Astrocyte (in vitro differentiated cells and primary cell): ENCODE results near the gene PTPRF. TPM values are rescaled to one million over a fixed set of nuclear protein-coding genes. Genes with fewer than 3 reads are reported as not detected.

Source experiments
- DNase-seq: peaks from one replicate; pipeline ENCODE4 v3.0.0-alpha.2; 2010; ENCODE audit warnings: low read depth
- FAIRE-seq: peaks from 2 replicates; lab custom pipeline; 2011; peaks lifted over from hg19 to GRCh38; lab: Jason Lieb, UNC
- H2AFZ ChIP-seq: 2 replicates; pipeline ENCODE4 v1.6.0; 2012; ENCODE audit warnings: low read depth, low read length, inconsistent platforms
- H3K27ac ChIP-seq: 2 replicates; pipeline ENCODE4 v1.5.1; 2011; ENCODE audit warnings: low read depth, low read length, inconsistent platforms
- H3K27me3 ChIP-seq: 2 replicates; pipeline ENCODE4 v1.6.0; 2011; ENCODE audit warnings: low read length, inconsistent platforms; ENCODE audit not compliant: insufficient read depth
- H3K36me3 ChIP-seq: 2 replicates; pipeline ENCODE4 v1.5.1; 2011; ENCODE audit warnings: low read length, inconsistent platforms; ENCODE audit not compliant: insufficient read depth
- H3K4me1 ChIP-seq: 2 replicates; pipeline ENCODE4 v1.5.1; 2011; ENCODE audit warnings: low read length, inconsistent platforms; ENCODE audit not compliant: insufficient read depth
- H3K4me2 ChIP-seq: 2 replicates; pipeline ENCODE4 v1.6.0; 2012; ENCODE audit warnings: low read length, inconsistent platforms
- H3K4me3 ChIP-seq: 2 replicates; pipeline ENCODE4 v1.5.1; 2011; ENCODE audit warnings: low read depth, mild to moderate bottlenecking, low read length, inconsistent platforms; ENCODE audit not compliant: insufficient read depth
- H3K79me2 ChIP-seq: 2 replicates; pipeline ENCODE4 v1.6.0; 2012; ENCODE audit warnings: mild to moderate bottlenecking, low read length, inconsistent platforms; ENCODE audit not compliant: insufficient read depth
- H3K9ac ChIP-seq: 2 replicates; pipeline ENCODE4 v1.6.0; 2012; ENCODE audit warnings: mild to moderate bottlenecking, low read length, inconsistent platforms
- H3K9me3 ChIP-seq: 2 replicates; pipeline ENCODE4 v1.5.1; 2012; ENCODE audit warnings: low read depth, mild to moderate bottlenecking, low read length, inconsistent platforms; ENCODE audit not compliant: insufficient read depth
- H4K20me1 ChIP-seq: 2 replicates; pipeline ENCODE4 v1.6.0; 2012; ENCODE audit warnings: low read length, inconsistent platforms; ENCODE audit not compliant: insufficient read depth
- H3K27ac Mint-ChIP-seq: one replicate; pipeline ENCODE4 v1.8.0; 2021; ENCODE audit warnings: mild to moderate bottlenecking, mixed read lengths; ENCODE audit not compliant: unreplicated experiment
- H3K27me3 Mint-ChIP-seq: one replicate; pipeline ENCODE4 v1.8.0; 2021; ENCODE audit warnings: low read depth, mixed read lengths; ENCODE audit not compliant: unreplicated experiment
- H3K36me3 Mint-ChIP-seq: one replicate; pipeline ENCODE4 v1.8.0; 2021; ENCODE audit warnings: low read depth, mixed read lengths; ENCODE audit not compliant: unreplicated experiment
- H3K4me1 Mint-ChIP-seq: one replicate; pipeline ENCODE4 v1.8.0; 2021; ENCODE audit warnings: low read depth, mixed read lengths; ENCODE audit not compliant: unreplicated experiment
- H3K4me3 Mint-ChIP-seq: one replicate; pipeline ENCODE4 v1.8.0; 2021; ENCODE audit warnings: mild to moderate bottlenecking, moderate library complexity, mixed read lengths; ENCODE audit not compliant: unreplicated experiment
- H3K9me3 Mint-ChIP-seq: one replicate; pipeline ENCODE4 v1.8.0; 2021; ENCODE audit warnings: mild to moderate bottlenecking, mixed read lengths; ENCODE audit not compliant: unreplicated experiment
- CTCF ChIP-seq: IDR thresholded peaks from 2 replicates; pipeline ENCODE4 v1.5.1; 2011; ENCODE audit warnings: low read depth, mild to moderate bottlenecking, inconsistent platforms, low read length, moderate library complexity; ENCODE audit not compliant: insufficient read depth
- EZH2 ChIP-seq: IDR thresholded peaks from 2 replicates; pipeline ENCODE4 v1.6.1; 2012; ENCODE audit warnings: mild to moderate bottlenecking, low read length, inconsistent platforms; ENCODE audit not compliant: insufficient read depth
- total RNA-seq: library from RNA; stranded (reverse); gene quantifications from 2 replicates; pipeline ENCODE4 v1.2.1, GENCODE V29; 2021

Gene PTPRF
- total RNA-seq, 1 donor from 2014 or later, result 275 TPM

- Histone ChIP-seq H3K36me3 (no peaks in the 10 kb centered on the region), H3K9ac (no peak overlapping the region), H3K79me2 (peaks cover 29% of the 10 kb centered on the region), H3K9me3 (no peaks in the 10 kb centered on the region), H4K20me1 (peaks cover 25% of the 10 kb centered on the region), H3K4me2 (no peak overlapping the region), H3K4me1 (peaks cover 14% of the 10 kb centered on the region), H3K27ac (no peak overlapping the region), H3K27me3 (no peaks in the 10 kb centered on the region), H3K4me3 (no peak overlapping the region), H2AFZ (no peak overlapping the region)
- Mint-ChIP-seq H3K27ac (peak overlapping the region; percentile 98), H3K4me1 (peaks cover 16% of the 10 kb centered on the region), H3K27me3 (no peaks in the 10 kb centered on the region), H3K36me3 (peaks cover 3% of the 10 kb centered on the region), H3K4me3 (peak overlapping the region; percentile 100), H3K9me3 (no peaks in the 10 kb centered on the region)
- no peak for FAIRE-seq
- no peak for DNase-seq
- TF ChIP-seq CTCF (no peak), EZH2 (no peak)
Measured at GRCh38 chr1:43648221-43648847, 117.7 kb downstream of the PTPRF start.

GRCh38 chr1:43648876-43649477, 118.3 kb downstream of the PTPRF start:
- Histone ChIP-seq H3K4me3 (peak overlapping the region; percentile 97), H3K4me2 (peak overlapping the region; percentile 95), H3K4me1 (peaks cover 17% of the 10 kb centered on the region), H3K27me3 (no peaks in the 10 kb centered on the region), H2AFZ (peak overlapping the region; percentile 76), H3K79me2 (peaks cover 35% of the 10 kb centered on the region), H3K9ac (peak overlapping the region; percentile 88), H4K20me1 (peaks cover 32% of the 10 kb centered on the region), H3K9me3 (no peaks in the 10 kb centered on the region), H3K36me3 (peaks cover 6% of the 10 kb centered on the region), H3K27ac (peak overlapping the region; percentile 93)
- peak overlapping the region; percentile 98 for H3K27ac Mint-ChIP-seq
- H3K4me3 Mint-ChIP-seq, result peak overlapping the region; percentile 100
- no peak for FAIRE-seq
- peaks cover 20% of the 10 kb centered on the region for H3K4me1 Mint-ChIP-seq
- no peak for DNase-seq
- TF ChIP-seq CTCF (no peak), EZH2 (no peak)
- H3K27me3 Mint-ChIP-seq, result no peaks in the 10 kb centered on the region
- H3K36me3 Mint-ChIP-seq, result peaks cover 5% of the 10 kb centered on the region
- H3K9me3 Mint-ChIP-seq, result no peaks in the 10 kb centered on the region
